ENCODE data around the gene ZNF74.
"Not testable (repeated sequence)": the region's sequence is repeated elsewhere in the genome, so short reads cannot be mapped to it uniquely, and the experiment has no call there.

The ZNF74 gene

DNA sequence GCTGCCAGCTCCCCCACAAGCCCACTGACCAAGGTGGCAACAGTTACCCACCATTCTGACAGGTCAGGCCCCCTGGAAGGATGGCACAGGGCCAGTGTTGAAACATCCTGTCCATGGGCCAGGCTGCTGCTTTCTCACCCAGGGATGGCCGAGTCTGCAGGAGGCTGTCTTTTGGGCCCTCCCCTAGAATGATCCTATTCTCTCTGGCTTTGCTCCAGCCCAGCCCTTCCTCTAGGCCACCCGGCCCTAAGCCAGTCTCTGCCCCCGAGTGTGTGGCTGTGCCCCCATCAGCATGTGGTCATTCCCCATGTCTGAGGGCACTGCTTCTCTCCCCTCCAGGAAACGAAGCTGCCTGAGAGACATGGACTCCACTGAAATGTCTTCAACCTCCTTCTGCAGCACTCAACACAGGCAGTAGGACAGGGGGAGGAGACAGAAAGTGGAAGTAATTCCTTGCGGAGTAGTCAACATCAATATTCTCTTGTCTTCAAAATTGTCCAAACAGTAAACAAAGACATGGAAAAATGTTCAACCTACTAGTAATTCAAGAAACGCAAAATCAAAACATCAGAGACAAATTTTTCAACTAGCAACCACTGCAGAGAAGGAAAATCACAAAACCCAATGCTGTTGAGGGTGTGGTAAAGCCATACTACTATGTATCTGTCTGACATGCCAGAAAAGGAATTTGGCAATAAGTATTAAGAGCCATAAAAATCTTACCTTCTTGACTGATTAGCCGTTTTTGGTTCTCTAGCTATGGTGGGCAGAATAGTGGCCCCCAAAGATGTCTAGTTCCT lies 48.7 kb downstream of the ZNF74 start:
- H3K36me3 ChIP-seq (ENCODE audit: control insufficient read depth in 5 of 5, insufficient read depth in 5 of 5, low read length in 5 of 5), result peaks cover 0 to 62% (median 36%) of the 10 kb centered on the region in 5 donors
- H3K27ac ChIP-seq (ENCODE audit: low read depth, low read length), result no peak overlapping the region

DNA sequence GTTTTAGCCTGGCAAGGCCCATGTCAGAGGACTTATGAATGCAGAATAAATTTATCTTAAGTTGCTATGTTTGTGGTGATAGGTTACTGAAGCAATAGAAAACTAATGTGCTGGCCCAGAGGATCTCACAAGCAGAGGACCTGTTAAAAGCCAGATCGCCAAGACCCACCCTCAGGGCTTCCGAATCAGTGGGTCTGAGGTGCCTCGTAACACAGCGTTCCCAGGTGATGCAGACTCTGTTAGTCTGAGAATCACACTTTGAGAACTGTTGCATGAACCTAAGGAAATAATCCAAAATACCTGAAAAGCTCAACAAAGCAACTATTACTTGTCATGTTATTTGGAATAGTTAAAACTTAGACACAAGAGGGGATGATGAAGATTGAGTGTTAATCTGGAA lies 50.4 kb downstream of the ZNF74 start:
- Histone ChIP-seq H3K36me3 (ENCODE audit: control insufficient read depth in 5 of 5, insufficient read depth in 5 of 5, low read length in 5 of 5) (peaks cover 0 to 62% (median 36%) of the 10 kb centered on the region in 5 donors), H3K27ac (ENCODE audit: low read depth, low read length) (no peak overlapping the region), H3K4me3 (ENCODE audit: low read depth in 1 of 5, low read length in 5 of 5) (no peak overlapping the region), H3K9me3 (ENCODE audit: control insufficient read depth in 5 of 5, low read length in 5 of 5) (no peaks in the 10 kb centered on the region), H3K27me3 (ENCODE audit: control insufficient read depth in 5 of 5, insufficient read depth in 4 of 5, low read length in 5 of 5) (no peaks in the 10 kb centered on the region), H3K9ac (ENCODE audit: low read length in 5 of 5) (no peak overlapping the region), H3K4me1 (ENCODE audit: control insufficient read depth in 5 of 5, insufficient read depth in 5 of 5, low read length in 5 of 5) (peaks cover 0 to 14% (median 6%) of the 10 kb centered on the region in 5 donors)

More for the DNA sequence above, 48.7 kb downstream of the ZNF74 start:
- H3K9me3 ChIP-seq (ENCODE audit: control insufficient read depth in 5 of 5, low read length in 5 of 5), result no peaks in the 10 kb centered on the region
- H3K4me1 ChIP-seq (ENCODE audit: control insufficient read depth in 5 of 5, insufficient read depth in 5 of 5, low read length in 5 of 5), result peaks cover 0 to 29% (median 21%) of the 10 kb centered on the region in 5 donors
- no peak overlapping the region for H3K4me3 ChIP-seq (ENCODE audit: low read depth in 1 of 5, low read length in 5 of 5)
- H3K27me3 ChIP-seq (ENCODE audit: control insufficient read depth in 5 of 5, insufficient read depth in 4 of 5, low read length in 5 of 5), result no peaks in the 10 kb centered on the region
- no peak overlapping the region for H3K9ac ChIP-seq (ENCODE audit: low read length in 5 of 5)

DNA sequence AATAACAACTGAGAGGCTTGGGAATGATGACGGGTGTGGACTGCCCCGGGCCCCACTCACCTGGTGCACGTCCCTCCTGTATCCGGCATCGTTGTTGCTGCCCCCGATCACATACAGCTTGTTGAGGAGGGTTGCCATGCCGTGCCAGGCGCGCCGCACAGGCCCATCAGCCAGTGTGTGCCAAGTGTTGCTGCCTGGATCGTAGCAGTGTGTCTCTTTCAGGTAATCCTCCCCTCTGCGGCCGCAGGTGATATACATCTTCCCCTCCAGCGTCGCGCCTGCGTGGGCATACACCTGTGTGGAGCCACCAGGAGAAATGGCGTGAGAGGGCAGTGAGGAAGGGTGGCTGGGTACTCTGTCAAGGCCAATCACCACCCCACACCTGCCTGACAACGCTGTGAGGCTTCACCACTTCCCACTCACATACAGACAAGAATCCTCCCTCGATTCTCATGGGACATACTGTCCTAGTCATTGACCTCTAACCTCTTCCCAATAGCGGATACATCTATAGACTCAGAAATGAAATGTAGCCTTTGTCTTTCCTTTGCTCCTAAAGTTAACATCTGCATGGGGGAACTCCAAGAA lies 52.5 kb downstream of the ZNF74 start:
- Histone ChIP-seq H3K9ac (ENCODE audit: low read length in 5 of 5) (no peak overlapping the region), H3K4me1 (ENCODE audit: control insufficient read depth in 5 of 5, insufficient read depth in 5 of 5, low read length in 5 of 5) (peaks cover 0 to 9% (median 6%) of the 10 kb centered on the region in 5 donors), H3K27me3 (ENCODE audit: control insufficient read depth in 5 of 5, insufficient read depth in 4 of 5, low read length in 5 of 5) (no peaks in the 10 kb centered on the region), H3K27ac (ENCODE audit: low read depth, low read length) (no peak overlapping the region), H3K36me3 (ENCODE audit: control insufficient read depth in 5 of 5, insufficient read depth in 5 of 5, low read length in 5 of 5) (peaks cover 0 to 66% (median 40%) of the 10 kb centered on the region in 5 donors), H3K4me3 (ENCODE audit: low read depth in 1 of 5, low read length in 5 of 5) (no peak overlapping the region), H3K9me3 (ENCODE audit: control insufficient read depth in 5 of 5, low read length in 5 of 5) (no peaks in the 10 kb centered on the region)

DNA sequence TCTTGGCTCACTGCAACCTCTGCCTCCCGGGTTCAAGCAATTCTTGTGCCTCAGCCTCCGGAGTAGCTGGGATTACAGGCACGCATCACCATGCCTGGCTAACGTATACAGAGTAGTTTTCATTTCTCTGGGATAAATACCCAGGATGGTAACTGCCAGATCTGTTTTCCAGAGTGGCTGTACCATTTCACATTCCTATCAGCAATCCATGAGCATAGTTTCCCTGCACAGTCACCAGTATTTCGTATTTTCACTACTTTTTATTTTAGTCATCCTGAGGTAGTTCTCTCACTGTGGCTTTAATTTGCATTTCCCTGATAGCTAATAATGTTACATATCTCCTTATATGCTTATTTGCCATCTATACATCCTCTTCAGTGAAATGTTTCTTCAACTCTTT lies 54.7 kb downstream of the ZNF74 start:
- H3K9me3 ChIP-seq (ENCODE audit: control insufficient read depth in 5 of 5, low read length in 5 of 5), result no peaks in the 10 kb centered on the region
- H3K27me3 ChIP-seq (ENCODE audit: control insufficient read depth in 5 of 5, insufficient read depth in 4 of 5, low read length in 5 of 5), result no peaks in the 10 kb centered on the region
- H3K4me1 ChIP-seq (ENCODE audit: control insufficient read depth in 5 of 5, insufficient read depth in 5 of 5, low read length in 5 of 5), result no peaks in the 10 kb centered on the region
- H3K27ac ChIP-seq (ENCODE audit: low read depth, low read length), result no peak overlapping the region
- H3K36me3 ChIP-seq (ENCODE audit: control insufficient read depth in 5 of 5, insufficient read depth in 5 of 5, low read length in 5 of 5), result peaks cover 0 to 54% (median 33%) of the 10 kb centered on the region in 5 donors
- H3K4me3 ChIP-seq (ENCODE audit: low read depth in 1 of 5, low read length in 5 of 5), result no peak overlapping the region
- no peak overlapping the region for H3K9ac ChIP-seq (ENCODE audit: low read length in 5 of 5)

DNA sequence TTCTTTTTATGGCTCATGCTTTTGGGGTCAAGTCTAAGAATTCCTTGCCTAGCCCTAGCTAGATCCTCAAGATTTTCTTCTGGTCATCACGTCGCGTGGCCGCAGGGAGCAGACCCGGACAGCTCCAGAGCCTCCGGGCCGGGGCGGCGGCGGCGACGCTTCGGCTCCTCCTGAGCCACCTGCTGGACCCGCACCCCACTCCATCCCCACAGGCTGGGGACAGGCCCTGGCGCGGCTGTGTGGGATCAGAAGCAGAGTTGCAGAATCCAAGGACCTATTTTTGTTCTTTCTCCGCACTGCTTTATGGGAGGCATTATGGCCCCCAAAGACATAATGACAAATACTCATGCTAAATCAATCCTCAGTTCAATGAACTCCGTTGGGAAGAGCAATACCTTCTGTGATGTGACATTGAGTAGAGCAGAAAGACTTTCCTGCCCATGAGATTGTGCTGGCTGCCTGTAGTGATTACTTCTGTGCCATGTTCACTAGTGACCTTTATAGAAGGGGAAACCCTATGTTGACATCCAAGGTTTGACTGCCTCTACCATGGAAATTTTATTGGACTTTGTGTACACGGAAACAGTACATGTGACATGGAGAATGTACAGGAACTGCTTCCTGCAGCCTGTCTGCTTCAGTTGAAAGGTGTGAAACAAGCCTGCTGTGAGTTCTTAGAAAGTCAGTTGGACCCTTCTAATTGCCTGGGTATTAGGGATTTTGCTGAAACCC lies 56.0 kb downstream of the ZNF74 start:
- Histone ChIP-seq H3K9ac (ENCODE audit: low read length in 5 of 5) (no peak overlapping the region), H3K27me3 (ENCODE audit: control insufficient read depth in 5 of 5, insufficient read depth in 4 of 5, low read length in 5 of 5) (no peaks in the 10 kb centered on the region), H3K4me1 (ENCODE audit: control insufficient read depth in 5 of 5, insufficient read depth in 5 of 5, low read length in 5 of 5) (no peaks in the 10 kb centered on the region), H3K9me3 (ENCODE audit: control insufficient read depth in 5 of 5, low read length in 5 of 5) (no peaks in the 10 kb centered on the region), H3K27ac (ENCODE audit: low read depth, low read length) (no peak overlapping the region), H3K36me3 (ENCODE audit: control insufficient read depth in 5 of 5, insufficient read depth in 5 of 5, low read length in 5 of 5) (peaks cover 0 to 42% (median 21%) of the 10 kb centered on the region in 5 donors), H3K4me3 (ENCODE audit: low read depth in 1 of 5, low read length in 5 of 5) (no peak overlapping the region)

DNA sequence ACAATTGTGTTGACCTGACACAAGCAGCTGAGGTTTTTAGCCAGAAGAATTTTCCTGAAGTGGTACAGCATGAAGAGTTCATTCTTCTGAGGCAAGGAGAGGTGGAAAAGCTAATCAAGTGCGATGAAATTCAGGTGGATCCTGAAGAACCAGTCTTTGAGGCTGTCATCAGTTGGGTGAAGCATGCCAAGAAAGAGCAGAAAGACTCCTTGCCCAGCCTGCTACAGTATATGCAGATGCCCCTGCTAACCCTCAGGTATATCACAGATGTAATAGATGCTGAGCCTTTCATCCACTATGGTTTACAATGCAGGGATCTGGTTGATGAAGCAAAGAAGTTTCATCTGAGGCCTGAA lies 56.6 kb downstream of the ZNF74 start:
- no peak overlapping the region for H3K27ac ChIP-seq (ENCODE audit: low read depth, low read length)

DNA sequence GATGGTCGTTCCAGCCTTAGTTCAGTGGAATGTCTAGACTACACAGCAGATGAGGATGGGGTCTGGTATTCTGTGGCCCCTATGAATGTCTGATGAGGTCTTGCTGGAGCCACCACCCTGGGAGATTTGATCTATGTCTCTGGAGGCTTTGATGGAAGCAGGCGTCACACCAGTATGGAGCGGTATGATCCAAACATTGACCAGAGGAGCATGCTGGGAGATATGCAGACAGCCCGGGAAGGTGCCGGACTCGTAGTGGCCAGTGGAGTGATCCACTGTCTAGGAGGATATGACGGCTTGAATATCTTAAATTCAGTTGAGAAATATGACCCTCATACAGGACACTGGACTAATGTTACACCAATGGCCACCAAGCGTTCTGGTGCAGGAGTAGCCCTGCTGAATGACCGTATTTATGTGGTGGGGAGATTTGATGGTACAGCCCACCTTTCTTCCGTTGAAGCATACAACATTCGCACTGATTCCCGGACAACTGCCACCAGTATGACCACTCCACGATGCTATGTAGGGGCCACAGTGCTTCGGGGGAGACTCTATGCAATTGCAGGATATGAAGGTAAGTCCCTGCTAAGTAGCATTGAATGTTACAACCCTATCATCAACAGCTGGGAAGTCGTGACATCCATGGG lies 57.3 kb downstream of the ZNF74 start:
- H3K9ac ChIP-seq (ENCODE audit: low read length in 5 of 5); H3K9me3 ChIP-seq (ENCODE audit: control insufficient read depth in 5 of 5, low read length in 5 of 5); H3K4me1 ChIP-seq (ENCODE audit: control insufficient read depth in 5 of 5, insufficient read depth in 5 of 5, low read length in 5 of 5); H3K4me3 ChIP-seq (ENCODE audit: low read depth in 1 of 5, low read length in 5 of 5); H3K27ac ChIP-seq (ENCODE audit: low read depth, low read length); H3K27me3 ChIP-seq (ENCODE audit: control insufficient read depth in 5 of 5, insufficient read depth in 4 of 5, low read length in 5 of 5): not testable (repeated sequence)
- peaks cover 0 to 30% (median 12%) of the 10 kb centered on the region in 5 donors for H3K36me3 ChIP-seq (ENCODE audit: control insufficient read depth in 5 of 5, insufficient read depth in 5 of 5, low read length in 5 of 5)

More for the DNA sequence above, 56.6 kb downstream of the ZNF74 start:
- Histone ChIP-seq H3K9ac (ENCODE audit: low read length in 5 of 5) (no peak overlapping the region), H3K4me1 (ENCODE audit: control insufficient read depth in 5 of 5, insufficient read depth in 5 of 5, low read length in 5 of 5) (no peaks in the 10 kb centered on the region), H3K4me3 (ENCODE audit: low read depth in 1 of 5, low read length in 5 of 5) (no peak overlapping the region), H3K9me3 (ENCODE audit: control insufficient read depth in 5 of 5, low read length in 5 of 5) (no peaks in the 10 kb centered on the region), H3K27me3 (ENCODE audit: control insufficient read depth in 5 of 5, insufficient read depth in 4 of 5, low read length in 5 of 5) (no peaks in the 10 kb centered on the region), H3K36me3 (ENCODE audit: control insufficient read depth in 5 of 5, insufficient read depth in 5 of 5, low read length in 5 of 5) (peaks cover 0 to 37% (median 19%) of the 10 kb centered on the region in 5 donors)

DNA sequence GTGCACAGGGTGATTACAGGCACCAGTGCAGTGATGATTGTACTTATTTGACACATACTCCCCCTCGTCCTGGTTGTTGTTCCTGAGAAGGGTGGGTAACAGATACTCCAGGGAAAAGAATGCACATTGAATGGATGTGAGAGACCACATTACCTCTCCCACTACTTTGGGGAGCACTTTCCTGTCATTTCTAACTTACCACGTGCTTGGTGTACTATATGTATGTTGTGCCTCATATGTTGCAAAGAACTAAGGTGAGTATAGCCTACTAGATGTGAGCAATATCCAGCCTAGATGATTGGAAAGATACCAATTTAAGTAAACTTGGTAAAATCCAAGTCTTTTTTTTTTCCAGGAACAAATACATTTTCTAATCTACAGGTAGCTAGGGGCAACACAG lies 58.0 kb downstream of the ZNF74 start:
- Histone ChIP-seq H3K36me3 (ENCODE audit: control insufficient read depth in 5 of 5, insufficient read depth in 5 of 5, low read length in 5 of 5) (peaks cover 0 to 29% (median 9%) of the 10 kb centered on the region in 5 donors), H3K27me3 (ENCODE audit: control insufficient read depth in 5 of 5, insufficient read depth in 4 of 5, low read length in 5 of 5) (no peaks in the 10 kb centered on the region), H3K9ac (ENCODE audit: low read length in 5 of 5) (no peak overlapping the region), H3K4me3 (ENCODE audit: low read depth in 1 of 5, low read length in 5 of 5) (no peak overlapping the region), H3K4me1 (ENCODE audit: control insufficient read depth in 5 of 5, insufficient read depth in 5 of 5, low read length in 5 of 5) (peaks cover 0 to 6% (median 2%) of the 10 kb centered on the region in 5 donors), H3K9me3 (ENCODE audit: control insufficient read depth in 5 of 5, low read length in 5 of 5) (no peaks in the 10 kb centered on the region), H3K27ac (ENCODE audit: low read depth, low read length) (no peak overlapping the region)

DNA sequence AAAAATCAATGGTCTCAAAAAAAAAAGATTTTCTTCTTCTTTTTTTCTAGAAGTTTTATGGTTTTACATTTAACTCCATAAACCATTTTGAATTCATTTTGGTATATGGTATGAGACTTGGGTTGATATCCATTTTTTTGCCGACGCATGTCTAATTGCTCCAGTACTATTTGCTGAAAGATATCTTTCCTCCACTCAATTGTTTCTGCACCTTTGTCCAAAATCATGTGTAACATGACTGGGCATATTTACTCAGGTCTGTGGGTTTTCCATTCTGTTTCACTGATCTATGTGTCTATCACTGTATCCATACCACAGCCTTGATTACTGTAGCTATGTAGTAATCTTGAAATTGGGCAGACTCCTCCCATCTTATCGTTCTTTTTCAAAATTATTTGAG lies 59.3 kb downstream of the ZNF74 start:
- Histone ChIP-seq H3K36me3 (ENCODE audit: control insufficient read depth in 5 of 5, insufficient read depth in 5 of 5, low read length in 5 of 5) (peaks cover 0 to 40% (median 18%) of the 10 kb centered on the region in 5 donors), H3K9me3 (ENCODE audit: control insufficient read depth in 5 of 5, low read length in 5 of 5) (no peaks in the 10 kb centered on the region), H3K4me3 (ENCODE audit: low read depth in 1 of 5, low read length in 5 of 5) (no peak overlapping the region), H3K4me1 (ENCODE audit: control insufficient read depth in 5 of 5, insufficient read depth in 5 of 5, low read length in 5 of 5) (peaks cover 0 to 6% (median 2%) of the 10 kb centered on the region in 5 donors), H3K27me3 (ENCODE audit: control insufficient read depth in 5 of 5, insufficient read depth in 4 of 5, low read length in 5 of 5) (no peaks in the 10 kb centered on the region), H3K27ac (ENCODE audit: low read depth, low read length) (no peak overlapping the region), H3K9ac (ENCODE audit: low read length in 5 of 5) (no peak overlapping the region)

All from subcutaneous abdominal adipose tissue (tissue), 5 donors.